ENCODE results near the gene HYDIN.

- TF ChIP-seq SPI1 (IDR thresholded peaks at IDR 0.05; ENCODE audit: low read depth, low read length) (no peak), POLR2A (IDR thresholded peaks at IDR 0.05; ENCODE audit: low read depth, low read length) (no peak)
These were observed 4.0 kb downstream of the HYDIN start for GRCh38 chr16:71226229-71227141.

Data from GM12891 (cell line).